HG03103 (cell line): ENCODE results near the gene NUDT22.
"Not testable (repeated sequence)": the region's sequence is repeated elsewhere in the genome, so short reads cannot be mapped to it uniquely, and the experiment has no call there.

Experiments
- ATAC-seq: cut with Tn5 transposase; IDR thresholded peaks from one replicate; pipeline ENCODE4 v1.9.1; 2021; ENCODE audit warnings: low read depth; ENCODE audit not compliant: unreplicated experiment

NUDT22 gene

GRCh38 chr11:64241241-64241490, 15.1 kb downstream of the NUDT22 start:
- peak; percentile 66 for ATAC-seq

- peak; percentile 2 for ATAC-seq
Measured at GRCh38 chr11:64241491-64242374, 15.7 kb downstream of the NUDT22 start.

- ATAC-seq, result no peak
Measured at GRCh38 chr11:64243236-64243854, 17.3 kb downstream of the NUDT22 start.

GRCh38 chr11:64244107-64244506, 18.0 kb downstream of the NUDT22 start:
- no peak for ATAC-seq

- ATAC-seq, result no peak
Measured at GRCh38 chr11:64244966-64245365, 18.9 kb downstream of the NUDT22 start.

GRCh38 chr11:64245401-64245796, 19.3 kb downstream of the NUDT22 start:
- ATAC-seq, result no peak

- ATAC-seq, result no peak
Measured at GRCh38 chr11:64245797-64246620, 19.9 kb downstream of the NUDT22 start.

GRCh38 chr11:64246621-64246870, 20.5 kb downstream of the NUDT22 start:
- not testable (repeated sequence) for ATAC-seq

- ATAC-seq, result no peak
Measured at GRCh38 chr11:64246871-64247728, 21.0 kb downstream of the NUDT22 start, which contains the start of gene PPP1R14B. Gene PPP1R14B, minus strand, starts transcription at chr11:64246943. Its CDS starts 270 bp downstream, at chr11:64246673.

GRCh38 chr11:64247729-64248531, 21.9 kb downstream of the NUDT22 start:
- no peak for ATAC-seq

- ATAC-seq, result no peak
Measured at GRCh38 chr11:64248578-64248977, 22.5 kb downstream of the NUDT22 start.

- ATAC-seq, result no peak
Measured at GRCh38 chr11:64249038-64249437, 23.0 kb downstream of the NUDT22 start.

- no peak for ATAC-seq
Measured at GRCh38 chr11:64249563-64250414, 23.7 kb downstream of the NUDT22 start.

- no peak for ATAC-seq
Measured at GRCh38 chr11:64250415-64251015, 24.4 kb downstream of the NUDT22 start.

- no peak for ATAC-seq
Measured at GRCh38 chr11:64251016-64251752, 25.1 kb downstream of the NUDT22 start, which contains the start of gene PLCB3. Gene PLCB3, plus strand, starts transcription at chr11:64251530. Its CDS starts 120 bp downstream, at chr11:64251650.

GRCh38 chr11:64251753-64252002, 25.6 kb downstream of the NUDT22 start:
- no peak for ATAC-seq

GRCh38 chr11:64252003-64252872, 26.2 kb downstream of the NUDT22 start:
- ATAC-seq, result no peak
